NCI-H1417 treated with DMSO at 0.1 percent for 48 hours (cell line): Measurements from ENCODE around the gene VPS39.

Experiments
- DNase-seq: peaks from one replicate; lab custom pipeline; 2025; lab: John Stamatoyannopoulos, UW

Gene VPS39

DNA sequence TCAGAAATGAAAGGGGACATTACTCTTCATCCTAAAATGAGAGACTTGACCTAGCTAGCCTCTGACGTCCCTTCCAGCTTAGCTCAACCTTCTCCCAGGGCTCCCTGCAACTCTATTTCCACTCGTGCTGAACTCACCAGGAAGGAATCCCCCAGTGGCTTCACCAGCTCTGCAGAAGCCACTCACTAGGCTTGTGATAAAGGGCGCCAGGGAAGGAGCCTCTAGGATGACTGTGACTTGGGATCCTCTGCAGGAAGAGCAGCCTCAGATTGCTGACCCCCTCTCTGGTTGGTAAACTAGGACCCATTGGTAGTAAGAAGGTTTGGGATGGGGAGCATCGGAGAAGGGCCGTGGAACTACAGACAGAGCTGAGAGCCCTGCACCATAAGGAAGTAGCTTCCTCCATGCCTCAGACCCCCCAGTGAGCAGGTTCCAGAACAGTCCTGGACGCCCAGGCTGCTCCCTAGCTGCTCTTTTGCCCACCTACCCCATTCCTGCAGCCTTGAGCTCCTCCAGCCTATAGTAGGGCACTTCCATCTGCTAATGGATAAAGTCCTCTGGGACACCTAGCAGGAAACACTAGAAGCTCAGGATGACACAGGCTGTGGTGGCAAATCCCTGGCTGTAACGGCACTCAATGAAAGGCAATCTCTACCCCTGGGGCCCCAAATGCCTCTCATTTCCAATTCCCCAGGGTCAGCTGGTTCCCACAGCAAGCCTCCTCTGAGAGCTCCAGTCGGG, 77.7 kb downstream of the VPS39 start:
- no peak for DNase-seq

DNA sequence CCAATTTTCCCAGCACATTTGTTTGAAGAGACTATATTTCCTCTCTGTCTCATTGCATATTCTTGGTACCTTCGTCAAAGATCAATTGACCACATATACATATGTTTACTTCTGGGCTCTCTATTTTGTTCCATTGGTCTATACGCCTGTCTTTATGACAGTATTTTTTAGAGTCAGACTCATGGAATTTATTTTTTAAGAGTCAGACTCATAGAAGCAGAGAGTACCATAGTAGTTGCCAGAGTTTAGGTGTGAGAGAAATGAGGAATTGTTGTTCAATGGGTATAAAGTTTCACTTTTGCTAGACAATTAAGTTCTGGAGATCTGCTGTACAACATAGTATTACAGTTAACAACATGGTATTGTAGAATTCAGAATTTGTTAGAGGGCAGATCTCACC, 78.7 kb downstream of the VPS39 start:
- DNase-seq = no peak

DNA sequence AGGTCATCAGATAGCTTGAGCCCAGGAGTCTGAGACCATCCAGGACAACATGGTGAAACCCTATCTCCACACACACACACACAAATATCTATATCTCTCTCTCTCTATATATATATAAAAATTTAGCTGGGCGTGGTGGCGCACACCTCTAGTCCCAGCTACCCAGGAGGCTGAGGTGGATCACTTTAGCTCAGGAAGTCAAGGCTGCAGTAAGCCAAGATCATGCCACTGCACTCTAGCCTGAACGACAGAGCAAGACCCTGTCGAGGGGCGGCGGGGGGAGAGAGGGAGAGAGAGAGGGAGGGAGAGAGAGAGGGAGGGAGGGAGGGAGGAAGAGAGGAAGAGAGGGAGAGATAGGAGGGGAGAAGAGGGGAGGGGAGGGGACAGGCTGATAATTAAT, 79.6 kb downstream of the VPS39 start:
- DNase-seq = no peak

DNA sequence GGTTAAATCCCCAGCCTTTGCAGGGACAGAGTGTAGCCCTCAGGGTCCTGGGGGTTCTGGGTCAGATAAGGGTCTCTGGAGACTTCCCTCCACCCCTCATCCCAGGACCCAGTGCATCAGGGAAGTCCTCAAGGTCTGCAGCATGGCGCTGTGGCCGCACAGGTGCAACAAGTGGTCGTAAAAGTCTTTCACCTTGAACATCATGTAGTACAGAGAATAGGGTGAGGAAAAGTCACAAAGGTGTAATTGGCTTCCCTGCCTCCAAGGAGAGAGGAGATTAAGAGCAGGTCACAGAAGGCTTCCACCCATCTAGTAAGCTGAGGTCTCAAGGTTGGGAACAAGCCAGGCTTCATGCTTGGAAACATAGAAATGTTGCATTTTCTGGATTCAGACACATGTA, 84.6 kb downstream of the VPS39 start:
- no peak for DNase-seq

DNA sequence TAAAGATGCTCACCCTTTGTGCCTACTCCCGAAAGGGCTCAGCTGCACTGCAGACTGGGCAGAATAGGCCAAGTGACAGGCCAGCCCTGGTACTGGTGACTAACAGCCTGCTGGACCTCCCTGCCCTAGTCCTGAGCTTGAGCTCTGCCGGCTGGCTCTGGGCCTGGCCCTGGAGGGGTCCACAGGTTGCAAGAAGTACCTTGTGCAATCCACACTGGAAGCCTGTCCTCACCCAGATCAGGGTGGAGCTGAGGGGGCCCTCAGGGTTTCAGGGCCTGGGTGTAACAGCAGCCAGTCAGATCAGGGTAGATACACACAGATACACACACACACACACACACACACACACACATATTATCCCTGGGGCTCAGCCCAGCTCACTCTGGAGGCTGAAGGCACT, 86.4 kb downstream of the VPS39 start:
- DNase-seq = no peak

DNA sequence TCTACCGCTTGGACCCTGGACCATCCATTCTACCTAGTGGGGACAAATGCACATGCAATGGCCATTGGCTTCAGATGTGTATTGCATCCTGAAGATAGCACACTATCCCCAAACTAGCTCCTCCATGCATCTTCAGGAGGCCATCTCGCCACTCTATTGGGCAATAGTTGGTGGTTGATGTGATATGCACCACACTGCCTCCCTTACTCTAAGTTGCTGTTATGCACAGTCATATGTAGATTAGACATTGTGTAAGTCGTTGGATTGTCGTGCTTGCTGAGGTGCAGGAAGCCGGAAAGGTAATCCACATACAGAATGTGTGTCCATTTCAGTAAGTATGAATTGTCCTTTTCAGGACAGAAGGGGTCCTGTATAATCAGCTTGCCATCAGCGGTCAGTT, 87.1 kb downstream of the VPS39 start:
- DNase-seq = no peak

DNA sequence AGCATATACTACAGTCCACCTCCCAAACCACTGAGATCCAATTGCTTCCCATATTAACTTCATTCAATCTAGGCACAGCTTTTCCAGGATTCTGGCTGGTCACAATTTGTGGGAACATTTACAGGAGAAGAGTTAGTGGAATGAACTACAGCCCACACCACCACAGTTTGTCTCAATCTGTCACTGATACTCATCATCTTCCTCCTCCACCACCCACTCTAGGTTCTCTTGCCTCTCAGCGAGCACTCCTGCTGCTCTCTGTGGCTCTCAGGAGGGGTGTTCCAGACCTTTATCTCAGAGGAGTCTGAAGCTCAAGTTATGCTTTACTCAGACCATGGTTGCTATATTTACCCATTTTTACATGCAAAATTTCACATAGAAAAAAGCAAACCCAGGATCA, 87.8 kb downstream of the VPS39 start:
- DNase-seq = no peak

DNA sequence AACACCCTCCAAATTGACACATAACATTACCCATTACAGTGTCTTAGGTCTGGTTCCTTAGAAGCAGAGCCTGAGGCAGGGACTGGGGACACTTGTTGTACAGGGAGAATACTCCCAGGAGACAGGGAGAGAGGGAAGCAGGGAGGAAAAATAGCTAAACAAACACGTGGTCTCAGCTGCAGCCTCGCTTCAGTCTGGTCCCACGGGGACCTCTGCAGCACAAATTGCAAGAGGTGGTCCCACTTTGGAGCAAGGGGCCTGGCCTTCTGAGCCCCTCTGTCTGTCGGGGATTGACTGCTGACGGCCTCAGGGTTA, 88.7 kb downstream of the VPS39 start:
- no peak for DNase-seq

DNA sequence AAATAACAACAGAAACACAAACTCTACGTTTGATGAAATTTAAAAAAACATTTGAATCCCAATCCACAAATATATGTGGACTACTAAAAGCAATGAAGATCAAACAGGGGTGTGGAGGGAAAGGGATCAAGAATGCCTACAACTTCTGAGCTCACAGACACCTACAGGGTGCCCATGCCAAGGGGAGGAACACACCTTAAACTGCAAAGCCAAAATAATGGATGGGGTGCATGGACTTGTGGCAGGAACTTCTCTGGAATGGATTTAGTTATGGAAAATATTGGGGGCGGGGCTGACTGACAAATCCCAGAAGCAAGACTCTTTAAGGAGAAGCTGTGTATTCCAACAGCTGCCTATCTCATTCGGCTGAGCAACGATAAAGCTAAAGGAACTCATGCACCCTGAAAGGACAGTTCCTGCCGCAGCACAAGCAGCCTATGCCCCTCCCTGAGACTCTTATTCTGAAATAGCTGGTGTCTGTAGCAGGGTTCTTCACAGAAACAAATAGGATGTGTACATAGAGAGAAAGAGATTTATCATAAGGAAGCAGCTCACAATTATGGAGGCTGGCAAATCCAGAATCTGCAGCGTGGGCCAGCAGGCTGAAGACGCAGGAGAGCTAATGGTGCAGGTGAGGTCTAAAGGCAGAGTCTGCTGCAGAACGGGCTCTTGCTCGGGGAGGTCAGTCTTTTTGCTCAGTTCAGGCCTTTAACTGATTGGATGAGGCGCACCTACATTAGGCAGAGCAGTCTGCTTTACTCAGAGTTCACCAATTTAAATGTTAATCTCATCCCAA, 89.3 kb downstream of the VPS39 start:
- no peak for DNase-seq

DNA sequence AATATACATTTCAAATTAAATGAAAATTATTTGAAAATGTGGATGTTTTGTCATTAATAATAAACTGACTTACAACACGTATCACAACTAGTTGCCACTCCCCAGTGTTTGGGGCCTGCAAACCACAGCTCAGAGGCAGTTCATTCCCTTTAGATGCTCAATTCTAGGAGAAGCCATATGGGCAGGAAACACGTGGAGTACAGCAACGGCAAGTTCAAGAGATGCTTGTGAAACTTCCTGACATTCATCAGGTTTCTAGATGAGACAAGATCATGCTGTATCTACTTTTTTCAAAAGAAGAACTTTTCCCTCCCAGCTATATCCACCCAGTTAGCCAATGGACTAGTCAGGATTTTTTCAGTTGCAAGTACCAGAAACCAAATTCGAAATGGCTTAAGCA, 96.2 kb downstream of the VPS39 start:
- no peak for DNase-seq

DNA sequence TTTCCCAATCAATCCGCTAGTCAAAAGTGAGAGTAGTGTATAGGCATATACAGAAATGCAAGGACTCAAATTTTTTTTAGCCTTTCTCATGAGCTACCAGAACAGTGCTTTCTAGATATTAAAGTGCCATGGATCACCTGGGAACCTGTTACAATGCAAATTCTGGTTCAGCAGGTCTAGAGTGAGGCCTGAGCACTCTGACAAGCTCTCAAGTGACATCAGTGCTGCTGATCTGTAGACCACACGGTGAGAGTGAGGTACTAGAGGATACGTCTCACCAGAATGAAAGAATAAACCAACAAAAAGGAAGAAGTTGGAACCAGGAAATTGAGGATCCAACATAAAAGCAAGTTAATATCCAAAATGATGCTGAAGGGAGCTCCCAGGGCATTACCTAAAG, 97.7 kb downstream of the VPS39 start:
- no peak for DNase-seq

DNA sequence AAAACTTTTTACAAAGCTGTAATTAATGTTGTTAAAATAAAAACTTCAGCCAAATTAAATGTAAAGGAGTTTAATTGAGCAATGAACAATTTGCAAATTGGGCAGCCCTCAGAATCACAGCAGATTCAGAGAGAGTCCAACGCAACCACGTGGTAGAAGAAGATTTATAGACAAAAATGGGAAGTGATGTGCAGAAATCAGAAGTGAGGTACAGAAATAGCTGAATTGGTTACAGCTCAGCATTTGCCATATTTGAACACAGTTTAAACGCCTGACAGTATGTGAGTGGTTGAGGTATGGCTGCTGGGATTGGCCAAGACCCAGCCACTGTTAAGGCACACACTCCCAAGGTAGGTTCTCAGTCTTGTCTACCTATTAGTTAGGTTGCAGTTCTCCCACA, 99.3 kb downstream of the VPS39 start:
- DNase-seq = no peak
